ENCODE data around the gene CMIP.

CMIP gene

DNA sequence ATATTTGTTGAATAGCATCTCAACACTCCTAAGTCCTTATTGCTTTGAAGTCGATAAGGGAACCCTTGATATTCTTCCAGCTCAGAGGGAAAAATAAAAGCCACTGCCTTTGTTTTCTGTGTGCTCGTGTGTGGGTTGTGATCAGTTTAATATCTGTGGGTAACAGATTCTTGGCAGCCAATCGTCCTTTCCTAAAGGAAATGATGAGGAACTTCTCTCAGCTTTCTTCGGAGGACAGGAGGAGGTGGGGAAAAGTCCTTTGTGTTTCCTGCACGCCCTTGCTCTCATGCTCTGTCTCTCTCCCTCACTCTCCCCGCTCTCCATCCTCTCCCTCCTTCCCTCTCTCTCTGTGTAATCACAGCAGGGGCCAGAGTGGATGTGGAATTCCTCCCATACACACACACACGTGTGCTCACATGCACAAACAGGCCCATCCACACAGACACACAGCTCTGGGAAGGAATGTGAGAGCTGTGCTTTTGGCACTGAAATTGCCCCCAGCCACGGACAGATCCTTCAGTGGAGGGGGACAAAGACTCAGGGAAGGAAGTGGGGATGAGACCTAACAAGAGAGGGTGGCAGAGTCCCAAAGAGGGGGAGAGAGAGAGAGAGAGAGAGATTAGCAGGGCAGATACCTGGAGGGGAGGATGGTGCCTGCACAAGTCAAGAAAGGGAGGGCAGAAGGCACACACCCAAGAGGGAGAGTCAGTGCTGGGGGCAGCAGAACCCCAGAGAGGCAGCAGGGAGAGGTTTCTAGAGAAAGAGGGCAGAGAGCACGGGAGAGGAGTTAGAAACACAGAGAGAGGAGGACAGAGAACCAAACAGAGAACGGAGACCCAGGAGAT, 250.9 kb downstream of the CMIP start:
- DNase-seq = no peak

DNA sequence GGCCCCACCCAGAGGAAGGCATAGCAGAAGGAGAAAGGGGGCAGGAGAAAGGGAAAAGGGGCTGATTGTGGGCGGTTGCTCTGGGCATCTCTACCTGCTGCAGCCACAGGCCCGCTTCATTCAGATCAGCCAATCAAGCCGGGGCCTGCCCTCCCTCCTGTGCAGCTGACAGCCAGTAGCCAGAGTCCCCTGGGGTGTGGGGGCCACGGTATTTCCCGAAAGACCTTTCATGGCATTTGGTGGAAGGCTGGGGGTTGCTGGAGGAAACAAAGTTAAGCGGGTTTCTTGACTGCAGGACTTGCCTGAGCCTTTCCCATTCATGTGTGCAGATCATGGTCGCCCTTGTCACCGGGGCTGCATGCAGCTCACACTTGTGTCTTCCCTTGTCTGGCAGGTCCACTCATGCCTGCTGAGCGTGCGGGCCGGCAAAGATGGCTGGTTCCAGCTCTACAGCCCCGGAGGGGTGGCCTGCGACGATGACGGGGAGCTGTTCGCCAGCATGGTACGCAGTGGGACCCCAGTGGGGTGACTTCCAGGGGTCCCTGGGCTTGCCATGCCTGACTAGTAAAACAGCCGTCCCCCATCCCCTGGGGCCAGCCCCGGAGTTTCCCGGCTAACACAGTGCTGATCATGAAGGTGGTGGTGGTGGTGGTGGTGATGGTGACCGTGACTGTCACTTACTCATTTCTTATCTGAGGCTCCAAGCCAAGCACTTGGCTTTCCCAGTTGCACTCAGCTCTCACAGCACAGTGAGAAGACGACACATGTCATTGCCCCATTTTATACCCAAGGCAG, 251.8 kb downstream of the CMIP start:
- no peak for DNase-seq

DNA sequence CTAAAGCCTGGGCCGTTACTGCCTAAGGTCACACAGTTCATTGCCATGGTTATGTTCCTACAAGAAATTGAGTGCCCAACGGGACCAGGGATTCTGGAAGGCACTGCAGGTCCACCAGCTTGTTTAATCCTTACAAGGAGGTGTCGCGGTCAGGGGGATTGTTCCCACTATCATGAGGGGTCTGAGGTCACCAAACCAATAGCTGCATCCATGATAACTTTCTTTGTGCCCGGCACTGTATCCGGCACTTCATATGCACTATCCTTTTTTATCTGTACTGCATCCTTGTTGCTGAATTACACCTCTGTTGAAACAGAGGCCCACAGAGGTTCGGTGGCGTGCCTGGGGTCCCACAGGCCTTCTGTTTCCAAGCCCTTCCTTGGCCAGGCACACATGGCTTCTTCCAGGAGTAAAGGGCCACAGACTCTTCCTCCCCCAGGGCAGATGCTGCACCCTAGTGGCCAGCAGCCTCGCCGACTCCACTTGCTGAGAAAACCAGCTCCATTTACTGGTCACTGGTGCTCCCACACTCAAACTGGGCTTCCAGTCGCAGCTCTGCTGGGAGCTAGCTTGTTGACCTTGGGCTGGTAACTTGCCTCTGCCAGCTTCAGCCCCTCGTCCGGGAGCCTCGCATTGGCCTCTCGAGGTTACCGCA, 252.5 kb downstream of the CMIP start:
- no peak for DNase-seq

DNA sequence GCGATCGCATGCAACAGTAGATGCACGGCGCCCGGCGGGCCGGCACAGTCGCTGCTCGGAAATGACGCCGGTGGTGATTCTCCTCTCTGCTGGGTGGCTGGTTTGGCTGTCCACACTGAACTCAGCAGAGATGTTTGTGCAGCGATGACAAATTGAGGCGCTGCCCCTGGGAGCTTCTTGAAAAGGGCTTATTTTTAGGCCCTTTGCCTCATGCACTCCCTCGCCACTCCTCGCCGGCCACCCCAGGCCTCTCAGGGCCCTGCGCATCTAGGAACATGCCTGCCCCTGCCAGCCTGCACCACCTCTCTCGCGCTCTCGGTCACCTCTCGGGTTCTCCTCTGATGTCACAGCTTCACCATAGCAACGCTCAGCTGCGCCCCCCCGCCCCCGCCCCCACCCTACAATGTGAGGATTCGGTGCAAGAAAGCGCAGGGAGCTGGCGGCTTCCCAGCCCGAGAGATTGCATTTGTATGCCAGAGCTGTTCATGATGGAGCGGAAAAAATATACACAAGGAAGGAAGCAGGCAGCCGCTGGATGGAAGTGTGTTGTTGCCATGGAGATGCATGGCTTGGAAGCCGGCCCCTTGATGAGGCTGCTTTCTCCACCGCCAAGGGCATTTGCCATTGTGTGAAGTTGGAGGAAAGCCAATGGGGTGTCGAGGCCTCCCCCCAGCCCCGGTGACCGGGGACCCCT, 253.2 kb downstream of the CMIP start:
- no peak for DNase-seq

DNA sequence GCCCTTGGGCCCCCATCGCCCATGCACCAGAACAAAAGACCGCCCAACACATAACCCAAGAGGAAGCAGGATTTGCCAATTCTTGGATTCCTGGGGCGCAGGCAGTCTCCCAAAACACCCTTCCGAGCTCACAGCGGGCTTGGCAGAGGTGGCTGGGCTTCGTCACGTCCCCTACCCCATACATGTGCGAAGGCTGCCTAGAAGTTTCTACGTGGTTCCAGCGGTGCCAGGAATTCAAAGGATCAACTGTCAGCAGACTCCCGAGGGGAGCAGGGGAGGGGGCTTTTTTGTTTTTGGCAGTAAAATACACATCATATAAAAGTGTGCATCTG, 253.7 kb downstream of the CMIP start:
- no peak for DNase-seq

DNA sequence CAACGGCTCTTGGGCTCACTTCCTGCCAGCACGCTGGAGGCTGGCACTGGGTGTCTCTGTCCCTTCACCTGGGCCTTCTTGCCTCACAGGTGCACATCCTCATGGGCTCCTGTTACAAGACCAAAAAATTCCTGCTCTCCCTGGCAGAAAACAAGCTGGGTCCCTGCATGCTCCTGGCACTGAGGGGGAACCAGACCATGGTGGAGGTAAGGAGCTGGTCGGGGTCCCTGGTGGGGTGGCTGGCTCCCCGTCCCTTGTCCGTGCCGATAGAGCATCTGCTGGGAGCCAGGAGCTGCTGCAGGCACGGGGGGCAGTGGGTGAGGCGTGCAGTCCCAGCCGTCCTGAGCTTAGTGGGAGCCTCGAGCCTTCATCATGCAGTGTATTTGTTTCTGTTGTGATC, 255.0 kb downstream of the CMIP start:
- no peak for DNase-seq

DNA sequence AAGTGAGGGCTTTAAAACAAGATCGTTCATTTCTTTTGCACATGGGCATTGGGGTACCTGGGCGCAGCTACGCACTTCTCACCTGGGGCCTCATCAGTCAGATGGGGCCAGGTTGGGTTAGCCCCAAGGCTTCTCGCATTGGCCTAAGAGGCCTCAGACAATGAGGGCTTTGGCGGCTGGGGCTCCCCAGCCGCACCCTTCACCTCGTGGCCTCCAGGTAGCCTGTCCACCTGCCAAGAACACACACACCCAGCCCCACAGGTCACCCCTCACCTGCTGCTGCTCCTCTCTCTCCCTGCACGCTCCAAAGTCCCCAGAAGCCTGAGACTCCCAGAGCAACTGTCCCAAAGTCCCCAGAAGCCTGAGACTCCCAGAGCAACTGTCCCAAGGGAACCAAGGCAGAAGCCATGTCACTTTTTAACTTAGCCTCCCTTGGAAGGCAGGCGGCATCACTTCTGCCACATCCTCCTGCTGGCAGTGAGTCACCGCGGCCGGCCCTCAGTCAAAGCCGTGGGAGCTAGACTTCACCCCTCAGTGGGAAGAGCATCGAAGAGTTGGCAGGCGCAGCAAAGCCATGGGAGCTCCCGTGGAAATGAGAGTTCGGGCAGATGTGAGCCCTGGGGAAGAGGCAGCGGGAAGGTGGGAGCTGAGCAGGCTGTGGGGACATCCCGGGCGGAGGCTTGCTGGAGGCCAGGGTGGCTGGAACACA, 255.6 kb downstream of the CMIP start:
- DNase-seq = no peak

DNA sequence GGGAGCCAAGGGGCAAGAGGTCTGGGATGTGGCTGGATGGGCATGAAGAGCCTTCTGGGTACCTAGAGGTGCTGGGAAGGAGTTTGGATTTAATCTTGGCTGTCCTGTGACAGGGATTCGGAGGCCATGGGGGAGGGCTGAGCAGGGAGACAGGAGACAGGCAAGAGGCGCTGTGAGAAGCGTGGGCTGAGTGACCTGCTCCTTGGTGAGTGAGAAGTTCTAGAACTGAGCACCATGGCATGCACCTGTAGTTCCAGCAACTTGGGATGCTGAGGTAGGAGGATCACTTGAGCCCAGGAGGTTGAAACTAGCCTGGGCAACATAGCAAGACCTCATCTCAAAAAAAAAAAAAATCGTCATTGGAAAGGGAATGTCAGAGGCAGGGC, 256.2 kb downstream of the CMIP start:
- no peak for DNase-seq

DNA sequence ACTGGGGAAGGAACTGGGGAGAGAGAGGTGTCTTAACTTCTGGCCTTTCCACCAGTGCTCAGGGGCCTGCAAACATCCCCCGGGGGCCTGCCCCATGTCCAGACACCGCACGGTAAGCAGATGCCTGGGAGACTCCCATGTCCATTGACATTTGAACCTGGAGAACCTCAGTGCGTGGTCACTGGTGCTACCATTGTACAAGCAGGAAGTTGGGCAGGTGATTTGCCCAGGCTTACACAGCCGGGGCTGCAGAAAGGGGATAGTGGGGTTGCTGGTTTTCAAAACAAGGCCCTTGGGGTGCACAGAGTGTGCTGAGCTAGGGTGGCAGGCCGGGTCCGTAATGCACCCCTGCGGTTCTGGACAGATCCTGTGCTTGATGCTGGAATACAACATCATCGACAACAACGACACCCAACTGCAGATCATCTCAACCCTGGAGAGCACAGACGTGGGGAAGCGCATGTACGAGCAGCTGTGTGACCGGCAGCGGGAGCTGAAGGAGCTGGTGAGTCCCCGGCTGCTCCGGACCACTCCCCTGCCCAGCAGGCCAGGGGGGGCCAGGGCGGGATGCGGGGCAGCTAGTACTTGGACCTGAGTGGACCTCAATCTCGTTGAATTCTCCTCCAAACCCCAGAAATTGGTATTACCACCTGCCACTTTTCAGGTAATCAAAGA, 256.8 kb downstream of the CMIP start:
- no peak for DNase-seq

DNA sequence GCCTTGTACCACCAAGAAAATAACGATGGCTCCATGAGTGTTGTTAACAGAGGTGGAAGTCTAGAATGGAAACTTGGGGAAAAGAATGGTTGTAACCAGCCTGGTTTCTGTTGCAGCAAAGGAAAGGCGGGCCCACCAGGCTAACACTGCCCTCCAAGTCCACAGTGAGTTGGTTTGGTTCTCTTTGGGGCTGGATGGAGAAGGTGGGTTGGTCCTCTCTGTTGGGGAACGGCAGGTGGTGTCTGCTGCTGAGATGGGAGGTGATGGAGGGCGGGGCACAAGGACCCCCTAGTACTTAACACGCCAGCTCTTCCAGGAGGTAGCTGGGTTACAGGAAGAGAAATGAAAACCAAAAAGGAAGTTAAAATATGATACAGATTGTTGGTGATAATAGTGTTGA, 257.9 kb downstream of the CMIP start:
- no peak for DNase-seq

DNA sequence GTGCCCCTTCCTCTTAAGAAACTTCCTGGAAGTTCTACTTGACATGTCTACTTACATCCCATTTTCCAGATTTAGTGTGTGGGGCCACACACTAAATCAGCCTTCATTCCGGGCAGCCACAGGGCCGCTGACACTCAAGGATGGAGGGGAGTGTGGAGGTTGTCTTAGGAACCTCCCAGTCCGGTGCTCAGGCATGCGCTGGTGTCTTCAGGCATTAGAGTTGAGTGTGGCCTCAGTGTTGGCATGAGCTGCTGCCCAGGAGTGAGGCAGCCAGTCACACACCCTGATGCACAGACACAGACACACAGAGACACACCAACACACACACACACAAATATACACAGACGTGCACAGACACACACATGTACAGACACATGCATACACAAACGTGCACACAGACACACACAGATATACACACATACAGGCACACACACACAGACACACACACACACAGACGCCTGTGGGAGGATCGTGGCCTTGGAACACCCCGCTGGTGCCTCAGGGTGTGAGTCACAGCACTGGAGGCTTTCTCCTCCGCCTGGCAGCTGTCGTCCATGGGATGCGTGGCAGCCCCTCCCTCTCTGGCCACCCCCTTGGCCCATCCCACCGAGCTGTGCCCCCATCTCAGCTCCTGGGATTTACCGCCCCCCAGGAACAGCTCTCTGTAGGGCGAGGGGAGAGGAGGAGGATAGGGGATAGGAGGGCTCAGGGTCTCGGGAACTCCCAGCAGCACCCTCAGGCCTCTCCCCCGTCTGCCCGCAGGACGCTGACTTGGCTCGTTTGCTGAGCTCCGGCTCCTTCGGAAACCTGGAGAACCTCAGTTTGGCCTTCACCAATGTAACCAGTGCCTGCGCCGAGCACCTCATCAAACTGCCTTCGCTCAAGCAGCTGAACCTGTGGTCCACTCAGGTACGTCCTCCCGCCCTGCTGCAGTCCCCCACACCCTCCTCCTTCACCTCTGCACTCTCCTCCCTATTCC, 258.9 kb downstream of the CMIP start:
- DNase-seq = no peak

DNA sequence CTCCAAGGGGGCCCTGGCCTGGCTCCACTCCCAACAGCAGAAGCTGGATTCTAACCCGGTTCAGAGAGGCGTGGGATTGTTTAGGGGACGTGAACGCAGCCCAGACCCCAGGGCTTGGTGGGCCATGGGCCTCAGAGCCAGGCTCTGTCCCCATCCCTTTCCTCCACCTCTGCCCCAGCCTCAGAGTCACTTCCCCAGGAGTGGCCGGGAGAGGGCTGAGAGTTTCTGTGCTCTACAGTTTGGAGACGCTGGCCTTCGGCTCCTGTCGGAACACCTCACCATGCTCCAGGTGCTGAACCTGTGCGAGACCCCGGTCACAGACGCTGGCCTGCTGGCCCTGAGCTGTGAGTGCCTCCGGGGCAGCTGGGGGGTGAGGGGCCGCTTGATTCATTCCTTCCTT, 260.7 kb downstream of the CMIP start:
- no peak for DNase-seq

DNA sequence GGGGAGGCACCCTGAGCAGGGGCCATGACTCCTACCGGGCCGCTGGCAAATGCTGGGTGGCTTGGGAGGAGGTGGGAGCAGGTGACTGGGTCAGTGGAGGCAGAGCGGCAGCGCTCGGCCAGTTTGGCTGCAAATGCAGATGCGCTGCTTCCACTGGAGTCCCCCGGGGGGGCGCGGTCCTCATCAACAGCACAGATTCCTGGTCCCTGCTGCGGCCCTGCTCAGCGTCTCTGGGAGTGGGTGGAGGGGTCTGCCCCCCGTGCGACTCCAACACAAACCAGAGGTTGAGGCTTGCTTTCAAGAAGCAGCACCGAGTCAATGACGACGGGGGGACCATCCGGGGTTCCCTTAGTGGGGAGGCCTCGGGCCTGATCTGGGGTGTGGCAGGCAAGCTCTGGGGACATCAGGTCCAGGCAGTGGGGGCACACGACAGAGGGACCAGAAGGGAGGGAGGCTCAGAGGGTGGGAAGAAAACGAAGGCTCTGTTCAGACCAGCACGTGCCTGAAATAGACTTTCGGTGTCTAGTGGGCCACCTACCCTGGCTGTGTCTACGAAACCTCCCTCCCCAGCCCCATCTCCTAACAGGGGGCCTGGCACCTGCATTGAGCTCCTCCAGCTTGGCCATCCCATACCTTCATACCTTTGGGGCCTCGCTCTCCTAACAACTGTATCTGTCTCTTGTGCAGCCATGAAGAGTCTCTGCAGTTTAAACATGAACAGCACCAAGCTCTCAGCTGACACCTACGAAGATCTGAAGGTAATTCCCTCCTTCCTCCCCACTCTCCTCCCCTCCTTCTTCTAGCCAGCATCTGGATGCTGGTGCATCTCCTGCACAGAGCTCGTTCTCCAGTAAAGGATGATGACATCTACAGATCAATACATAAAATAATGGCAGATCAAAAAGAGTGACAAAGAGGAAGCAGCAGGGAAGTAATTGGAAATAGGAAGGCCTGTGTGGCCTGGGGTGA, 262.0 kb downstream of the CMIP start:
- no peak for DNase-seq

DNA sequence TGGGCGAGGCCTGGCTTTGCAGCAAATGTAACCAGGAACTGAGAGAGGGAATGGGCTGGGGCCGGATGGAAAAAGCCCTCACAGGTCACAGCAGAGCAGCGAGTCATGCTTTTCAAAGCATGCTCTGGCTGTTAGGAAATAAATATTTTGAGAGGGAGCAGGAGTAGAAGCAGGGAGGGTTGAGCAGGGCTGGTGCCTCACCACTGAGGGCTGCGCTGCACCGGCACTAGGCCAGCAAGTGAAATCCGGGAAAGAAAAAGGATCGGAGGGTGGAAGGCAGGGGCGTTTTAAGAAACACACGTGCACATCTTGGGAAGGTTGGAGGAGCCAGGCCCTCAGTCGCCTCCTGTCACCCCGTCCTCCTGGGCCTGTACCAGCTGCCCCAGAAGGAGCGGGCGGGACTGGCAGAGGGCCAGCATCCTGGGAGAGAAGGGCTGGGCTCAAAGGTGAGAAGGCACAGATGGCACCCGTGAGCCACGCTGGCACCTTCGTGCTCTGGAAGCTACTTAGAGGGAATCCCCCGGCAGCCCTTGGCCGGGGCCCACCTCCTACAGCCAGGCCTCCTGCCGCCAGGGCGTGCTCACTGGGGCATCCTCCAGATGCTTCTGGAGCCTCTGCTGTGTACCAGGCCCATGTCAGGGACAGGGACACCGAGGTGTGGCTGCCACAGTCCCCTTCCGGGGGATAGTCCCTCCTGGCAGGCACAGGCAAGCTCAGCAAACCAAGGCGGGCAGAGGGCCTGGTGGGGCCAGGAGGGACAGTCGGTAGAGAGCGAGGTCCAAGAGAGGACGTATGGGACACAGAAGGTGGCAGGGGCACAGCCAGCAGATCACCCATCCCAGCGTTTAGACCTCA, 263.0 kb downstream of the CMIP start:
- DNase-seq = no peak

DNA sequence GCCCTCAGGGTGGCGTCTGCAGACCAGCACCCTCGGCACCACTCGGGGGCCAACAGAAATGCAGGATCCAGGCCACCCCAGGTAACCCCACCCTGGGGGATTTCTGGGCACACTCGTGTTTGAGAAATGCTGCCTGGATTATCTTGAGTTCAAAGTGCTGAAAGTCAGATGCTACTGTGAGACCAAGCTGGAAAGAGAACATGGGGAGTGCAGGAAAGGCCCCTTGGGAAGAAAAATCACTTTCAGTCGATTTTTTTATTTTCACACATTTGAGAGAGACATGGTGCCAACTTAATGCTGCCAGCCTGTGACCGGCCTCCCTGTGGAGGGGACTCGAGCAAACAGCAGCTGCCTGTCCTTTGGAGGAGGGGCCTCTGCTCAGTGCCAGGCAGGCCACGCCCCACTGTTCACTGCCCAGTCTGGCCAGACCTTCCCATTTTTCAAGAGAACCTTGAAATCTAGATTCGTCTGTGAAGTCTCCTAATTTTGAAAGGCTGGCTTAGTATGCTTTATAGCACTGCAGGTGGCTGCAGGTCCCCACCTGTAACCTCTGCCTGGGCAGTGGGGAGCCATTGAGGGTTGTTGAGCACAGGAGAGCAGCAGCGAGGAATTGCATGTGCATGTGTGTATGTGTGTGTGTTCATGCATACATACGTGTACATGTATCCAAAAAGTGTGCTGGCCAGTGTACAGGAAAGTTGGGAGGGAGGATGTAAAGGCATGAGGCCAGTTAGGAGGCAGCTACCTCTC, 263.8 kb downstream of the CMIP start:
- DNase-seq = no peak

DNA sequence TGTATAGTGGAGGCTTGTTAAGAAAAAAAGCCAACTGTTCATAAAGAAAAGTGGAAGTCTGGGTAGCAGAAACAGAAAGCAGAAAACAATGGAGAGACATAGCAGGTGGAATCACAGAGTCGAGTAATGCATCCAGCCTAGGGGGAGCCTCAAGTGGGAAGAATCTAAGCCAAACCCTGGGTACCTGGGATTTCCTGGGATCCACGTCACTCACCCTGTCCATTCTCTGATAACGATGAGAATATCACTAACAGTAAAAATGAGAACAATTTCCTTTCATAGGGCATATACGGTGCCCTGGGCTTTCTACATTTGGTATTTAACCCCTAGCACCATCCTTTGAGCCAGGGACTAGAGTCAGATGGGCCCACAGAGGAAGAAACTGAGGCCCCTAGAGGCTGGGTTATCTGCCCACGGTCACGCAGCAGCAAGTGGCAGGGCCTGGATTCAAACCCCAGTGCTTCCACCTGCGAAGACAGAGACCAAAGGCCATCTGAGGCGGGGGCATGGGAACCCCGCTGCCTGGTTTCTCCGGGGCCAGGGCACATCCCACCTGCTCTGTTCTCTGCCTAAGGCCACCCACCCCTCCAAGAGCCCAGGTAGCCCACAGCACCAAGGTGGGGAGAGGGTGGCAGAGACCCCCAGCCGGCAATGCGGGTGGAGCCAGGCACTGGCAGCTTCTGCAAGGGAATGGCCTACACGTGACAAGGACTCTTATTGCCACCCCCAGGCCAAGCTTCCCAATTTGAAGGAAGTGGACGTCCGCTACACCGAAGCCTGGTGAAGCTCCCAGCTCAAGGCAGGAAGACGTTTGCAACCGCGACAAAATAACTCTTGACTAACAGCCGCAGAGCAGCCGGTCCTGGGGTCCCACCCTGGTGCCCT, 264.6 kb downstream of the CMIP start:
- no peak for DNase-seq

DNA sequence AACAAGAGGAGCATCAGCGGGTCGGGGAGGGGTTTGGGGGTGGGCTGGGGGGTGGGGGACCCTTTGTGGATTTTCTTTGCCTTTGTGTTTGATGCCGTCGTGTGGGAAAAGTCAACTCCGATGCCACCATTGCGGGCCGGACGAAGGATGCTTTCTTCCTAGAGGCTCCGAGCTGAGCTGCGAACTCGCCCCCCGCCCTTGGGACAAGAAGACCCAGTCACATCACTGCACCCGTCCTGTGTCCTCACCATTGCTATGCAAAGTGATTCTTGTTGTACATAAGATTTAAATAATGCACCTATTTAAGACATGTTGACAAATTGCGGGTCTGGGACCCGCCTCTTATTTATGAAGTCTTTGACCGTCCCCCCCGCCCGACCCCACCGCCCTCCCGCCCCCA, 265.4 kb downstream of the CMIP start:
- no peak for DNase-seq
